T-helper 9 cell (primary cell): Measurements from ENCODE around the gene MAP3K10.

Experiments
- DNase-seq: peaks from one replicate; pipeline ENCODE4 v3.0.0-alpha.2; 2020

The MAP3K10 gene

DNA sequence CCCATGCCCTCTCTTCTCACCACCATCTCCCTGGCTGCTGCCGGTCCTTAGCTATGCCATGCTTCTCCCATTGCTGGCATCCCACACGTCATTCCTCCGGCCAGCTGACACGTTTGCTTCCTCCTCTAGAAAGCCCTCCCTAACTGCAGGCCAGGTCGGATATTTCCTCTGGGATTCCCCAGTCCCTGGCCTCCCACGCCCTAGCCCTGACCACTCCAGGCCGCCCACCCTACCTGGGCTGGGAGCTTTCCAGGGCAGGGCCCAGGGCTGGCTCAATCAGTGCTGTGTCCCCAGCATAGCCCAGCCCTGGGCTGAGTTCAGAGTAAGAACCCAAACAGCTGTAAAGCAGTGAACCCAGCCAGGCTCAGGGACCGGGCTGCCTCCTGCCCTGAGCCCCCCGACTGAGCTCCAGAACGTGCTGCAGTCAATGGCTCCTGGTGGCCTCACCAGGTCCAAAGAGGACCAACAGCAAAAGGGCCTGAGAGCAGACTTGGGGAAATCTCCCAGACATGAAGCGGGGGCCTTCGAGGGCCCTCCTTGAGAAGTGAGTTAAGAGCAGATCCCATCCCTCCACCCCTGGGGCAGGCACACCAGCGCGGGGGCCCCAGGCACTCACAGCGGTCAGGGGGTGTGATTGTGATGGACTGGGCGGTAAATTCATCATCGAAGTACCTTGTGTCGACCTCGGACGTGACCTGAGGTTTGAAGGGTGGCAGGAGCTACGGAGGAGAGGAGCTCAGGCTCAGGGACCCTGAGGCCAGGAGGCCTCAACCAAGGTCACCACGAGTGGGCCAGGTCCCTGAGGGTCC, 43.4 kb downstream of the MAP3K10 start:
- no peak for DNase-seq

DNA sequence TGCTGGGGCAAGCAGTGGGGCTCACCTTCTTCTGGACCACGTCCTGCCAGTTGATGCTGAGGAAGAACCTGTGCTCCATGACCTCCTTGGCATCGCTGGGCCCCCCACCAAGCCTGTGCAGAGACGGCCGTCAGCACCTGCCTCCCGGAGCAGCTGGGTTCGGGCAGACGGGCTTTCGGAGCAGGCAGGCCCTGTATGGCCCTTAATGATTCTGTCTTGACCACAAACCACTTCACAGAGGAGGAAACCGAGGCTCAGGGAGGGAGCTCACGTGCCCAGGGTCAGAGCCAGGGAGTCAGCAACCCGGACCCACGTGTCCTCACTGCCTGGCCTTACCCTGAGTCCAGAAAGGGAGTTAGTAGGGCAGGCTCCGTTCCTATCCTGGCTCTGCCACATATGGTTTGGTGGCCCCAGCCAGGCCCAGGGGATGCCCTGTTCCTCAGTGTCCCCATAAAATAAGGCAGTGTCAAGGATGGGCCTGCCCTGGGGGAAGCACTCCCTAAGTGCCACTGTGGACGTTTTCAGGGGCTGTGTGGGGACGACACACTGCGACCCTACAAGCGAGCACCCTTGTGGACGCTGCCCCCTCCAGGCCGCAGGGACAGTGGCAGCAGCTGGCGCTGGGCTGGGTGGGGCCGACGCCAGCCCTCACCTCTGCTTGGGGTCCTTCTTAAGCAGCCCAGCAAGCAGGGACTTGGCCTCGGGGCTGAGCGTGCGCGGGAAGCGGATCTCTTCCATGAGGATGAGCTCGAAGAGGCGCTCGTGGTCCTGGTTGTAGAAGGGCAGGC, 44.2 kb downstream of the MAP3K10 start:
- no peak for DNase-seq

- DNase-seq: no peak
Measured at GRCh38 chr19:40236026-40236355, 44.8 kb downstream of the MAP3K10 start.

DNA sequence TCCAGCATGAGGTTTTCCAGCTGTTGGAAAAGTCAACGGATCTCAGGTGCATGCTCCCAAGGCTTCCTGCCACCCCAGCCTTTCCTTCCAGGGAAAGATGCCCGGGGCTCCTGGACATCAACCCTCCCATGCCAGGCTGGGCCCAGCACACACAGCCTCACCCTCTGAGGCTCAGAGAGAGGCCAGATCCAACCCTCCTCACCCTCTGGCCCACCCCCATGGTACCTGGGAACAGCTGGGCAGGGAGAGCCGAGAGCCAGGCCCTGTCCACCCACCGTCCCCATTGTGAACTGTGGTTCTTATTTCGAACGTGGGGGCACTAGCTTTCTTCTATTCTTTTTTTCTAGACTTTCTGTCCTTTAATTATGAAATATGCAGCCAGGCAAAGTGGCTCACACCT, 45.1 kb downstream of the MAP3K10 start:
- no peak for DNase-seq

GRCh38 chr19:40237791-40238190, 46.6 kb downstream of the MAP3K10 start:
- DNase-seq: no peak

DNA sequence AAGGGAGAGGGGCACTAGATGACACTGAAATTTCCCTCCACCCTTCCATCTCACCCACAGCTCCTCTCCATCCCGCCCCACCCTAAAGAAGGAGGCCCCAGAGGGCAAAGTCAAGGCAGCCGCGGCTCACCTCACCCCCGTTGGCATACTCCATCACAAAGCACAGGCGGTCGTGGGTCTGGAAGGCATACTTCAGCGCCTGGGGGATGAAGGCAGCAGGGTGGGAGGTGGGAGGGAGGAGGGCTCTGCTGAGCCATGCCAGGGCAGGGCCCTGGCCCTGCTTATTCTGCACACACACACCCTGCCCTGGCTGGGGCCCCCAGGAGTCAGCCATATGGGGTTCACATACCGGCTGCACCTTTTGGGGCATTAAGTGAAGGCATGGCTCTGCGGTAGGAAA, 47.5 kb downstream of the MAP3K10 start:
- DNase-seq: no peak

DNA sequence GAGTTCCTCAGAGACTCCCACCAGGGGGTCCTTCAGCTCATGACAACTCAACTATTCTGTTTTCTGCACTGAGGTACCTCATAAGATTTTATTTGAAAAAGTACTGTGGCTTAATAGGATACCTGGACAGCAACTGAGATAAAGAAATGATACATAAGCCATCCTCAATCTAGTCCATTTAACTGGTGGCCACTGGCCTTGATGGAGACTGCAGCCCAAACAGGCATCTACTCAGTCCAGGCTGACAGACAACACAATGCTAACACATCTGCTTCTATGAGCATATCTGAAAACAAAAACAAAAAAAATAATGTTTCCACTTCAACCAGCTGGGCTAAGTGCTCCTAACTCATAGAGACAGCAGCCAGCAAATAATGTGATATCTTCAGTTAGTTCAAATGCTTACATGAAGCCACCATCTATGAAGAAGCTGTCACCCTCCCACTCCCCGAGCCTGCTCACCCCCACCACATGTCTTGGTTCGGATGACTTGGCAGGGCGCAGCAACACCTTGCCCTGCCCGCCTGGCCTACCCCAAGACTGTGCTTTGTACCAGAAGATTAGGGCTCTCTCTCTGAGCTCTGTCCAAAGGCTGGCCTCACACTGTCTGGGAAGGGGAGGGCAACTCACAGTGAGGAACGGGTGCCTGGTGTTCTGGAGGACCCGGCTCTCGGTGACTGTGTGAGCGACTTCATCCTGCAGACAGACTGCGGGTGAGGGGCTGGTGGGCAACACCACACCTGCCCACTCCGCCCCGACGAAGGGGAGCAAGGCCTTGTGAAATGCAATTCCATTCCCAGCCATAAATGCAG, 48.4 kb downstream of the MAP3K10 start:
- no peak for DNase-seq

- no peak for DNase-seq
Measured at GRCh38 chr19:40240332-40240731, 49.1 kb downstream of the MAP3K10 start.

GRCh38 chr19:40241125-40241808, 50.0 kb downstream of the MAP3K10 start:
- DNase-seq: no peak

DNA sequence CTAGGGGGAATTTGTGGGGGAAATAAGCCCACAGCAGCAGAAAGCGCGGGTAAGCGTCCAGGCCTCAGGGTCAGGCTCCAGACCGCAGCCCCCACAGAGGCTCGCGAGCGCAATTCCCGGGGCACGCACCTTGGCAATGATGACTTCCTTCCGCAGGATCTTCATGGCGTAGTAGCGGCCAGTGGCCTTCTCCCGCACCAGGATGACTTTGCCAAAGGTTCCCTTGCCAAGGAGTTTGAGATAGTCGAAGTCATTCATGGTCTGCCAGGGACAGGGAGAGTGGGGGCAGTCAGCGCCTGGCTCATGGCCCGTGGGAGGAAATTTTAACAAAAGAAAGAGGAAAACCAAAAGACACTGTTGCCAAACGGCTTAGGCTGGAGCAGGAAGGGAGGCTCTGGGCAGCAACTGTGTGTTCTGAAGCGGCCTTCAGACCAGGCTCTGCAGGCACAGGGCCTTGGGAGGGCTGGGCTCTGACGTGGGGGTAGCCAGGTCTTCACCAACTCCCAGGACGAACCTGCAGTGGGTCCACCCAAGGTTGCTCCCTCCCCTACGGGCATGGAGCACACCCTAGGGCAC, 50.7 kb downstream of the MAP3K10 start:
- no peak for DNase-seq

DNA sequence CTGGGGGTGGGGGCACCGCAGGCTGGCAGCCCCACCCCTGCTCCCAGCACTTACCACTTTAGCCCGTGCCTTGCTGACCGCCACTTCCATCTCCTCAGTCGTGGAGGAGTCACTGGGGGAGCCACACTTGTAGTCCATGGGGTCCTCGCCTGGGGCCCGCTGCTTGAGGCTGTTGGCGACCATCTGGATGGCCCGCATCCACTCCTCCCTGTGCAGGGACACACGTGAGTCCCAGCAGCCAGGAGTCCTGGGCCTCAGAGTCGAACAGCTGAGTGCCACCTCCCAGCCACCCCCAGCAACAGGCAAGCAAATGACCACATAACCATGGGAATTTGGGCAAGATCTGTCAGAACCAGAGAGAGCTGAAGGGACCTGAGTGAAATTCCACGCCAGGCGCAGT, 51.3 kb downstream of the MAP3K10 start:
- DNase-seq: no peak

DNA sequence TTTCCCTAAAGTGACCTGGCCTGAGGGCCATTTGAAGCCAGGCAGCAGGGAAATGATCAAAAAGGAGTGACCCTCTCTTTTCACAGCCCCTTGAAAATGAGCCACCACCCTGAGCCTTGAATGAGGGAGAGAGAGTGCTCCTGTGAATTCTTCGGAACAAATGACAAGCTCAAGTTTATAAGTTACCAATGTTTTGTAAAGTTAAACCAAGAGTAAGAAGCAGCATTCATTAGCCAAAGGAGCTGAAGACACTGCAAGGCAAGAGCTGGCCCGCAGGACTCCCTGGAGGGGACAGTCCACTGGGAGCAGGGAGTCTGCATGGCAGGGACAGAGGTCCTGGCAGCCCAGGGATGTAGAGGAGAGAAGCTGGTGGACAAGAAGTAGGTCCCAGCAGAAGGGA, 52.0 kb downstream of the MAP3K10 start:
- no peak for DNase-seq

DNA sequence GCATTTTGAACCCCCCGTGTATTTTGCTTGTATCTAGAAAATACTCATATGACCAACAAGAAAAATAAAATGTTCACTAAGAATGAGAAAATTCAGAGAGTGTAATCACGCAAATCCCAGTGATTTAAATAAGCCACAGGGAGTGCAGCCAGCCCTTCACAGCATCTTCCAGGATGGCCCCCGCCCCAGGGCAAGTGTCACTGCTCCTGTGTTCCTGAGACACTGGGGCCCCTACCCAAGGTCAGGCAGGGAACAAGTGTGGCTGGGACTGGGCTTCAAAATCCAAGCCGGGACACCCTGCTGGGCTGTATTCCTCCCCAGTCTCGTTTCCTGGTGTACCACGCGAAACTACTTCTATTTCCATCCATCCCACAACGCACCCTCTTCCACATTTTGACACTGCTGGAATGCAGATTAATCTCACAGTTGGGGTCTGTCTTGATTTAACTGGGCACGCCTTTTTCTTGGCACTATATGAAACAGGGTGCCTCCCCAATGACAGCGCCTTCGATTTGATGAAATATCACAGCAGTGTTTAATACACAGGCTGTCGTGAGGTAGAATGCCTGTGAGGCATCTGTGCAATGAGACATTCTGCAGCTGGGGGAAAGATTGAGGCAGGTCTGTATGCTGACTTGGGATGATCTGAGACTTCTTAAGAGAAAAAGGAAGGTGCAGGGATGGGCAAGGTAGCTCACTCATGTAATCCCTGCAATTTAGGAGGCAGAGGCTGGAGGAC, 53.5 kb downstream of the MAP3K10 start:
- no peak for DNase-seq

GRCh38 chr19:40245506-40246128, 54.4 kb downstream of the MAP3K10 start:
- no peak for DNase-seq

DNA sequence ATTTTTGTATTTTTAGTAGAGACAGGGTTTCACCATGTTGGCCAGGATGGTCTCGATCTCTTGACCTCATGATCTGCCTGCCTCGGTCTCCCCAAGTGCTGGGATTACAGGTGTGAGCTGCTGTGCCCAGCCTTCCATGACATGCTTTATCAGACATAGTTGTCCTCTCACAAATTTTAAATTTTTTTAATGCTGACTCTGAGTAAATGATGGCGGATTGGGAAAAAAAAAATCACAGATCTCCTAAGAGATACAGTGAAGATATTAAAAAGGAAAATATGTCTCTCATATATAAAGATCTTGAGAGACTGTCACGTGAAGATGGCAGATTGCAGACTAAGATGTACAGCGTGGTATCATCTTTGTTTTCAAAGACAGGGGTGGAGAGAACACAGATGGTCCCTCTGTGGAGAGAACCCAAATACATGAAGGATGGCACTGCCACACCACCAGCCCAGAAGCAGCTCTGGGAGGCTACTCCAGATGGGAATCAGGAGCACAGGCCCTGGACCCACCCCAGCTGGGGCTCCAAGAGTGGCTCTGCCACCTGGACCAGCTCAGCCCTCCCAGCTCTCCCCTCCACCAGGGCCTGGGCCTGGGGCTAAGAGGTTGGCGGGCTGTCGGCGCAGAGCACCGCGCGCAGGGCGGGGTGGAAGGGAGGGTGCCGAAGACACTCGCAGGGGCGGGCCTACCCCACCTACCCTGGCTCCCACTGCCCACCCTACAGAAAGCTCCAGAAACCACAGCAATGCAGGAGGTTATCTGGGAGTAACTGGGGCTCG, 55.3 kb downstream of the MAP3K10 start:
- DNase-seq: no peak

DNA sequence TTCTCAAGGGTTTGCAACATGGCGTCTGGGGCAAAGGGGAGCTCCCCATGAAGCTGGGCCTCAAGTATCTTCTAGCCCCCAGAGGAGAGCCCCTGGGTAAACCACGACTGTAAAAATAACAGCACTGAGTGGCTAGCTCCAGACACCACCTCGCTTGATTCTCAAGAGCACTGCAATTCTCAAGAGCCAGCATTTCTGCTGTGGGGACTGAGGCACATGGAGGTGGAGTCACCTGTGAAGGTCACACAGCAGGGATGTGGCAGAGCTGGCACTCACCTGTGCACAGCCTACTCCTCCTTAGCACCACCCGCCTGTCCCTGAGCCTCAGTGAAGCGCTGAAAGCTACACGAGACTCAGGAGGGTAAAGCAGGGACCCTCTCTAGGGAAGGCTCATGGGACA, 56.0 kb downstream of the MAP3K10 start:
- DNase-seq: no peak

- no peak for DNase-seq
Measured at GRCh38 chr19:40247735-40248262, 56.6 kb downstream of the MAP3K10 start.

DNA sequence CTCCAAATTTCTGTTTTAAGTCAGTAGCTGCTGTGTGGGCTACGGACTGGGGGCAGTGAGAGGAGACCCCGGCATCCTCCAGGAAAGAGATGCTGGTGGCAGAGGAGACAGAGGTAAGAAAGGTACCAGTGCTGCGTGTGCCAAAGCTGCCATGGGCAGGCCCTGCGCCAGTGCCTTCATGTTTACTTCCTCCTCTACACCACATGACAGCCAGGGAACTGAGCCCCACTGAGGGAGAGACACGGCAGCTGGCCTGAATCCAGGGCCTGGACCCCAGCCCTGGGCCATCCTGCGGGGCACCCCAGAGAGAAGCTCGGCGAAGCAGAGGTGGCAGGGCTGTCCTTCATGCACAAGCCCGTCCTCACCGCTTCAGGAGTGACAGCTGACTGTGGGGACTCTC, 58.0 kb downstream of the MAP3K10 start:
- DNase-seq: no peak

DNA sequence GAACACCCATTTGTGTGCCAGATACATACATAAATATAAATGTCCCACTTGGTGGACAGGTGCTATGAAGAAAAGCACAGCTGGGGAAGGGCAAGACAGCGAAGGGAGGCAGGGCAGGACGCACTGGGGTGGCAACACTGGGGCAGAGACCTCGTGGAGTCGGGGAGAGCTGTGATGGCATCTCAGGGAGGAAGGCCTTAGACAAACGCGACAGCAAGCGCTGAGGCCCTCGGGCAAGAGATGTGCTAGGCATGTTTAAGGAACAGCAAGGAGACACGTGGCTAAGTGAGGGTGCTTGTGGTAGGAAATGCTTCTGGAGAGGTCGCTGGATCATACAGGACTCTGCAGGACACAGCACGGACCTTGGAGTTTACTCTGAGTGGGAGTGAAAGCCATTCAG, 58.6 kb downstream of the MAP3K10 start:
- no peak for DNase-seq

- no peak for DNase-seq
Measured at GRCh38 chr19:40251244-40251643, 60.0 kb downstream of the MAP3K10 start.
